HPDE6-E6E7 (cell line): ENCODE results near the gene PRMT2.
"Not testable (repeated sequence)": the region's sequence is repeated elsewhere in the genome, so short reads cannot be mapped to it uniquely, and the experiment has no call there.

ENCODE experiments used
- DNase-seq: peaks from one replicate; pipeline ENCODE4 v3.0.0; 2011; ENCODE audit warnings: missing footprints; ENCODE audit errors: extremely low spot score

The PRMT2 gene

GRCh38 chr21:46617267-46618051 is 18.0 kb upstream of the PRMT2 start:
- DNase-seq: no peak

DNA sequence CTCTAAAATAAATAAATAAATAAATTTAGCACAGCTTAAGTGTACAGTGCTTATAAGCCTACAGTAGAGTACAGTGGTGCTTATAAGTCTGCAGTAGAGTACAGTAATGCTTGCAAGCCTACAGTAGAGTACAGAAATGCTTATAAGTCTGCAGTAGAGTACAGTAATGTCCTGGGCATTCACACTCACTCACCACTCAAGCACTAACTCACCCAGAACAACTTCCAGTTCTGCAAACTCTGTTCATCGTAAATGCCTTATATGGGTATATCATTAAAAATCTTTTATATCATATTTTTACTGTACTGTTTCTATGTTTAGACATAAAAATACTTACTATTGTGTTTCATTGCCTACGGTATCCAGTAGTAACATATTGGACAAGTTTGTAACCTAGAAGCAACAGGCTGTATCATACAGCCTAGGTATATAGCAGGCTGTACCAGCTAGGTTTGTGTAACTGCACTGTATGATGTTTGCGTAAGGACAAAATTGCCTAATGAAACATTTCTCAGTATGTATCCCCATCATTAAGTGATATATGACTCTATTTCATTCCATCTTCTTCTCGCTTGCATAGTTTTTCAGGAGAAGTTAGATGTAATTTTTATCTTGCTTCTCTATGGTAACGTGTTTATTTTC is 16.6 kb upstream of the PRMT2 start:
- no peak for DNase-seq

- DNase-seq: no peak
Measured at GRCh38 chr21:46619846-46620245, 15.6 kb upstream of the PRMT2 start.

DNA sequence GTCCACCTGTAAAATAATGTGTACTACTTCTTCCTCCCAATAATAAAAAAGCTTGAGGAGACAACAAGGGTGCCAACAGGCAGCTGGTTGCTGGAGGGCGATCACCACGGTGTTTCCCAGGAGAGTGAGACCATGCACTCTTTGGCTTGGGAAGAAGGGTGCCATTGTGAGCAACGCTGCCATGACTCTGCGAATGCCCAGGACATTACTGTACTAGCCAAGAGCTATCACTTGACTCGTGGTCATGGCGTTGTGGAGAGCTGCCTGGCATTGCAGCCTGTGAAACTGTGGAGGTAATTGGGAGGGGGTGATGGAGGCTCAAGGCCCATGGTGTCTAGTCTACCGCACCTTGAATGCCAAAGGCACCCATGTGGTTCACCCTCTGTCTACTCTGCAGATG is 14.6 kb upstream of the PRMT2 start:
- no peak for DNase-seq

DNA sequence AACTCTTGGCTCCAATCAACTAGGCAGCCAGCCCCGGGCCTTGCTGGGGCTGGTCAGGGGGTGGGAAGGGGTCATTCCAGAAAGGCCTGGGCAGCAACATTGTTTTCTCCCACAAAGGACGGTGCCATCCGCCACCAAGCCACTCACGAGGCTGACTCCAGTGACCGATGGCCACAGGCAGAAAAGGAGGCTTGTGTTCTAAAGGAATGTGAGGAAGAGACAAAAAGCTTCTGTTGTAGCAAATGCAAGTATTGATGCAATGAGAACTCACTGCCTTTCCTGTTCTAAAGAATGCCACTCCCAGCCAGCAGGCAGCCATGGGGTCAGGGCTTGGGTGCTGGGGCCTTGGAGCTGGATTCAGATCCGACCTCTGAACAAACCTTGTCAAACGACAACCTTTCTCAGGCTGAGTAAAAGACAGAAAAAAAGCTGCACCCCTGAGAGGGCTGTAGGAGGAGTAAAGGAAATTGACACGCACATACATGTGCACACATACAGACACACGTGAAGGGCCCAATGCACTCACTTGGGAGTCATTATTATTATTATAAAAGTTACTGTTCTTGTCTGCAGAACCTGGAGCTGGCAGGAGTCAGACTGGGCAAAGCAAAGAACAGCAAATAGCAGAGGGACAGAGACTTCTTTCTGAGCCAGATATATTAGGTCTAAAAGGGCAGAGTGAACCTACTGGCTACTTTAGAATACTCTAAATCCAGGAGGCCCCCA is 13.9 kb upstream of the PRMT2 start:
- no peak for DNase-seq

- DNase-seq: no peak
Measured at GRCh38 chr21:46622226-46622625, 13.2 kb upstream of the PRMT2 start.

- DNase-seq: no peak
Measured at GRCh38 chr21:46624050-46624449, 11.4 kb upstream of the PRMT2 start.

- no peak for DNase-seq
Measured at GRCh38 chr21:46625759-46626158, 9.7 kb upstream of the PRMT2 start.

DNA sequence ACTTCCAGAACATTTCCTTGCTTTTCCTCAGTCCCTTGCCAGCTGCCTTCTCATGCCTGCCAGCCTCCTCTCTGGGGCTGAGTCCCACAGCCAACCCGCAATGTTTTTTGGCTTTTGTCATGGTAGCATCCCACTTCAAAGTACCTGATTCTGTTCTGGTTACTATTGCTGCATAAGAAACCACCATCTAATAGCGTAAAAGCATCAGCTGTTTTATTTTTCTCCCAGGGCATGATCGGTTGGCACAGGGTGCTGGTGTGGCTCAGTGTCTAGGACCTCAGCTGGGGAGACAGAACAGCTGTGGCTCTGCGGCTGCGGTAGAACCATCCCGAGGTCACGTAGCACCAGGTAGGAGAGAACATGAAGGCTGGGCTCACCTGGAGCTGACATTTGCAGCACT is 8.9 kb upstream of the PRMT2 start:
- no peak for DNase-seq

- DNase-seq: no peak
Measured at GRCh38 chr21:46626975-46627501, 8.4 kb upstream of the PRMT2 start.

DNA sequence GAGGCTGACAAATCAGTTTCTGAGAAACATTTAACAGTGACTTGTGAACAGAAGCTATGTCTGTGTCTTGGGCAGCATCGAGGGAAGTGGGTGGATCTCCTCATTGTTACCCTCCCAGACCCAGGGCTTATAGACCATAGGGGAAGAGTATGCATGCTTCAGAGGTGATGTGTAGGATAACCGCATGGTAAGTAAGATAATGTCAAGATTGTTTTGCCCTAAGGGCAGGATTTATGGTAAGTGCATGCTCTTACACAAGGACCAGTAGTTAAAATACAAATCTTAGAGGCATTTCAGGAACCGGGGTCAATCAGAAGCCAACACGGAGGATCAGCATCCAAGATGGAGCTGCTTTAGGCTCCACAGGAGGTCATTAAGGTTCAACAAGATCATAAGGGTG is 7.7 kb upstream of the PRMT2 start:
- no peak for DNase-seq

- DNase-seq: no peak
Measured at GRCh38 chr21:46628868-46629267, 6.6 kb upstream of the PRMT2 start.

DNA sequence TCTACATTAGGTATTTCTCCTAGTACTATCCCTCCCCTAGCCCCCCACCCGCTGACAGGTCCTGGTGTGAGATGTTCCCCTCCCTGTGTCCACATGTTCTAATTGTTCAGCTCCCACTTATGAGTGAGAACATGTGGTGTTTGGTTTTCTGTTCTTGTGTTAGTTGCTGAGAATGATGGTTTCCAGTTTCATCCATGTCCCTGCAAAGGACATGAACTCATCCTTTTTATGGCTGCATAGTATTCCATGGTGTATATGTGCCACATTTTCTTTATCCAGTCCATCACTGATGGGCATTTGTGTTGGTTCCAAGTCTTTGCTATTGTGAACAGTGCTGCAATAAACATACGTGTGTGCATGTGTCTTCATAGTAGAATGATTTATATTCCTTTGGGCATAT is 4.6 kb upstream of the PRMT2 start:
- not testable (repeated sequence) for DNase-seq

GRCh38 chr21:46633566-46633965 is 1.9 kb upstream of the PRMT2 start:
- no peak for DNase-seq

DNA sequence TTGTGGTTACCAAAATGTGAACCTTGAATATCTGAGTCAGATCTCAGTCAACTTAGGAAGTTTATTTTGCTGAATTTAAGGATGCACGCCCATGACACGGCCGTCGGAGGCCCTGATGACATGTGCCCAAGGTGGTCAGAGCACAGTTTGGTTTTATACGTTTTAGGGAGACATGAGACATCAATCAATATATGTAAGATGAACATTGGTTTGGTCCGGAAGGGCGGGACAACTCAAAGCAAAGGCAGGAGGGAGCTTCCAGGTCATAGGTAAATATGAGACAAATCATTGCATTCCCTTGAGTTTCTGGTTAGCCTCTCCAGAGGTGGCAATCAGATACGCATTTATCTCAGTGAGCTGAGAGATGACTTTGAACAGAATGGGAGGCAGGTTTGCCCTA is 1.0 kb upstream of the PRMT2 start:
- no peak for DNase-seq

GRCh38 chr21:46634966-46635323 is 529 bp upstream of the PRMT2 start:
- DNase-seq: peak; percentile 60

DNA sequence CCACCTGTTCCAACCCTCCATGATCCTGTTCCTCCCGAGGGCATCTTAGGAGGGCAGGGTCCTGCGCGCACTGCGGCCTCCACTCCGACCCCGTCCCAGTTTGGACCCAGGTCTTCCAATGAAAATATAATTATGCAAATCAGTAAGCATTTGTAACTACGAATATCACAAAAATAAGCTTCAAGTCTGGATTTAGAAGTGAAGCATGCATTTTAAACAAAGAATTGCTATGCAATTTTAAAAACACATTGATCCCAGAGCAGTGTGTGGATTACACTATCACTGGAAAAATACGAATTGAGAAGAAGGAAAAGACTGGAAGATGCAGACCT is 673 bp downstream of the PRMT2 start:
- no peak for DNase-seq

DNA sequence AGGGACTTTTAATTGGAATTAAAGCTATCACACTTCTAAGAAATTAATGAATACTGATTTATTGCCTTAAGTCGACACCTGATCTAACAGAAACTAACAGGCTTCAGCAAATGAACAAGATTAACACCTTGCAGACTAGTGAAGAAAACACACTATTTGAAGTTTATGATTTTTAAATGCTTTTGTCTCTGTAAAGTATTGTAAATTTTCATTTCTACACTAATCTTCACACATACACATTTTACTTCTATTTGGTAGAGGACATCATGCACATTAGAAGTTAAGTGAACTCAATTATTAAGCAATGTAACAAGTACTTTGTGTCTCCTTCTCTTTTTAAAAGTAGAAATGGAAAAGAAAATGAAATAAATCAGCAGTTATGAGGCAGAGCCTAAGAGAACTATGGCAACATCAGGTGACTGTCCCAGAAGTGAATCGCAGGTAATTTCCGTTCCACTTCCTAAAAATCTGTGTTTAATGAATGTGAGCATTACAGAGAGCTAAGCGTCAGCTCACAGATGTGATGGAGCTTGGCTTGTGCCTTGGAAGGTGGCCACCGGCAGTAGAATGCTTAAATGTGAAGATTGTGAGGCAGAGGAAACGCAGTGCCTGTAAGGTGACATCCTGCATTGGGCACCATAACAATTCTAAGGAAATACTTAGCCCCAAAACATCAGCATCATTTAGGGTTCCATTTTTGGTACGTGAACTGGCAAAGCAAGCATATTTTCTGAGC is 1.2 kb downstream of the PRMT2 start:
- no peak for DNase-seq

- no peak for DNase-seq
Measured at GRCh38 chr21:46637952-46638746, 2.7 kb downstream of the PRMT2 start.

DNA sequence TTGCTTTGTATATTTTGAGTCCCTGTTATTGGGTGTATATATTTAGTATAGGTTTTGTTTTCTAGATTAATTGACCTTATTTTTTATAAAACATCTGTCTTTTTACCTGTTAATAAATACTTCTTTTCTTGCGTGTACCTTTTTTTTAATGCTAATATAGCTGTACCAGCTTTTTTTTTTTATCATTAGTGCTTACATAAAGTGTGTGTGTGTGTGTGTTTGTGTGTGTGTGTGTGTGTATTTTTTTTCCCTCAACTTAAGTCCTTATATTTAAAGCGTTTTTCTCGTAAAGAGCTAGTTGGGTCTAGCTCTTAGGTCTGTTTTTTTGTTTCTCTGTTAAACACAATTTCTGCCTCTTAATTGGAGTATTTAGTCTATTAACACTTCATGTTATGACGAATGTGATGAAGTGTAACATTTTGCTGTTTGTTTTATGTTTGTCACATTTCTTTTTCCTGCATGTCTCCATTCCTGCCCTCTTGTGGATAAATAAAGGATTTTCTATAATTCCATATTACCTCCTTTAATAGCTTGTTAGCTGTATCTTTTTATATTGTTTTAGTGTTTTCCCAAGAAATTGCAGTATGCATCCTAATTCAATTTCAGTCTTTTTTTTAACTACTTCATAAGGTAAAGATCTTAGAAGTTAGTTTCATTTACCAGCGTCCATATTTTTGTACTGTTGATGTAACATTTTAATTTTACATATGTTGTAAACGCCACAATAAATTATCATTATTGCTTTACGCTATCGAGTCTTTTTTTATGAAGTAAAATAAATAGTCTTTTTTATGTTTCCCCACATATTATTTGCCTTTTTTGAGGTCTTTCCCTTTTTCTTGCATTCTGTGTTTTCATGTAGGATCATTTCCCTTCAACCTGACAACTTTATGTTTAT is 4.3 kb downstream of the PRMT2 start:
- DNase-seq: no peak
